IPS-NIHi11 (cell line): ENCODE results near the gene SLF1.

Experiments used
- DNase-seq: peaks from one replicate; pipeline ENCODE4 v3.0.0; 2012; ENCODE audit warnings: mixed read lengths, low spot score

Gene SLF1

DNA sequence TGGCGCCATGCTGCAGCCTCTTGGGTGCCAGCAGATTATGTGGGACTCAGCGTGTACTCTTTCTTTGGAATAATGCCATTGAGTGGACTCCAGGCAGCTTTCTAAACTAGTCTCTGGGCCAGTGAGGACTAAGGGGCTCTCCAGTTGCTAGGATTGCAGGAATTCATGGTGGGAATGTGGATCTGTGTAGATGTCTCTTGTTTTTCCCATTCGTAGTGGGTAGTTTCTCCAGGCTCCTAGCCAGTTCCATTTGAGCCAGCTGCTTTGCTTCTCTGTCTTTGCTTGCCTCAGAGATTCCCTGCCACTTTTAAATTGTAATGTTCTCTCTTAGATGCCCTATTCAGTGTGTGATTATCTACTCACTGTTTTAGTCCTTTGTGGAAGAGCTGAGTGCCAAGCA is 42.6 kb downstream of the SLF1 start:
- DNase-seq: no peak

GRCh38 chr5:94667937-94668336 is 49.5 kb downstream of the SLF1 start:
- no peak for DNase-seq

DNA sequence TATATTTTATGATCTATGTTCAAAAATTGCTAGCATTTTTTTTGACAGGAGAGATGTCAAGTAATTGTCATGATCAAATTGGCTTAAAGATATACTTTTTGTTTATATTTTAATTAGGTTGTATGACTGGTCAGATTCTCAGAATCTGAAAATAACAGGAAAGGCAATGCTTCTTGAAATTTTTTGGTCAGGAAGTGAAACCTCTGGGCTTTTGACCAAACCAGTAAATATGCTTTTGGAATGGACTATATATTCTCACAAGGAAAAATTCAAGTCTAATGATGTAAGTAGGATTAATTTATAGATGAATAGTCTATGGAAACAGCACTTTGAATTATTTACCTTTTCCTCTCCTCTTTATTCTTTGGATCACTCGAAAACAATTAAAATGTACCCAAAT is 52.3 kb downstream of the SLF1 start:
- DNase-seq: no peak

DNA sequence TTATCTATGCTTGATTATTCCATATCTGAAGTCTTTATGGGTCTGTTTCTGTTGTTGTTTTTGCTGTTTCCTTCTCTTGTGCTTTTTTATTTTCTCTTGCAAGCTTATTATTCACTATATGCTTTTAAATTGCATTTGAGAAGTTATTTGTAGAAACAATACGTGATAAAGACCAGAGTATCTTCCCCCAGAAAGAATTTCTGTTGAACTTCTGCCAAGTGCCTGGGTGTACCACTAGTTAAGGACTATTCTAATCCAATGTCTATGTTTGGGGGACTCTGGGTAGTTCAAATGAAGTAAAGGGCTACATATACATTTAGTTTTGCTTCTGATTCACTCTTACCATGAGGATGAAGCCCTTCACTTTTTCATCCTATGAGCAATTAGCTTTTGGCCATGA is 54.3 kb downstream of the SLF1 start:
- DNase-seq: no peak

DNA sequence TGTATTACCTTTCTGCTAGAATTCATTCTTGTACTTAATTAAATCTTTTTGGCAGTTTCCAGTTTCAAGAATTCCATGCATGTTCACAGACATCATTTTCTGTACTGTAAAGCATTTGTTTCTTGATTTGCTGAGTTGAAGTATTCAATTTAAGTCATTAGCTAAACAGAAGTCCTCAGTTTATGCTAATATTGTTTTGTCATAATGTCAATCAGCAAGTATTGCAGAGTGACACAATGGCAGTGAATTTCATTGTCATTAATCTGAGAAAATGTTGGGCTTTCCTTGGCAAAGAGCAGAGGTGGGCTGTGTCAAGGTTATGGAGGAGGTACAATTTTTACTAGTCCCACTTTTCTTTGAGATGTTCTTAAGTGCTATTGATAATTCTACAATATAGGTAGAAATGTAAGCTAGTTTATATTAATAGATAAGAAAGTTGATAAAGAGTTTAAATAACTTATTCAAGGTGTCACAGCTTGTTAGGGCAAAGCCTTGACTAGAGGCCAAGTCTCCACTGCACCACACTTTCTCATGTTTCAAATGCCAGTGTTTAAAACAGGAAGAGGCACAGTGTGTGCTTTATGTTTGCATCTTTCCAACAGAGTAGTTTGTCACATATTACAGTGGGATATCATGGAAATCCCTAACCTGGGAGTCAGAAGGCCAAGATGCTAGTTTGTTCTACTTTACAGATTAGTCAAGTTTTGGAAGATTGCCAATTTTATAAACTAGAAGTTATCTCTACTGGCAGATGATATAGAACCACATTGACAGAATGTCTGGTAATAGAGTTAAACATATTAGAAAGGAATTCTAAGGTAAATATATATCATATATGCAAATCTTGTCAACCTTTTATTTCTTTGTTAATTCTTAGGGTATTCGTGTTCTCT is 56.3 kb downstream of the SLF1 start:
- DNase-seq: no peak

- no peak for DNase-seq
Observed at GRCh38 chr5:94675965-94676618, 57.6 kb downstream of the SLF1 start.

GRCh38 chr5:94682814-94683520 is 64.5 kb downstream of the SLF1 start:
- DNase-seq: no peak

DNA sequence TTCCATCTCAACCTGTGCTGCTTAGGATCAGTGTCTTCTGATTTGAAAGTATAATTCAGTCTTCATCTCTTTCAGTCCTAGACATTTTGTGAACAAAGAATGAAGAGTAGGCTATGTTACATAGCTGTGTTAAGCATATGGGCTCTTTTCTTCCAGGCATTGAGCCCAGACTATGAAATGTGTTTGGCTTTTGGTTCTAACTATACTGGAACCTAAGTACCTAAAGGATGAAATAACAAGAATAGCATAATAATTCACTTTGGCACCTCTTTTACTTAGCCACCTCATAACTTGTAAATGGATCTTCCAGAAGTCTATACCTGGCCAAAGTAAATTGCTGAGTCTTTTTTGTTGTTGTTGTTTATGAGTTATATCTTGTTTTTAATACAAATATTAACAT is 71.4 kb downstream of the SLF1 start:
- no peak for DNase-seq

- DNase-seq: no peak
Observed at GRCh38 chr5:94690778-94691177, 72.3 kb downstream of the SLF1 start.

DNA sequence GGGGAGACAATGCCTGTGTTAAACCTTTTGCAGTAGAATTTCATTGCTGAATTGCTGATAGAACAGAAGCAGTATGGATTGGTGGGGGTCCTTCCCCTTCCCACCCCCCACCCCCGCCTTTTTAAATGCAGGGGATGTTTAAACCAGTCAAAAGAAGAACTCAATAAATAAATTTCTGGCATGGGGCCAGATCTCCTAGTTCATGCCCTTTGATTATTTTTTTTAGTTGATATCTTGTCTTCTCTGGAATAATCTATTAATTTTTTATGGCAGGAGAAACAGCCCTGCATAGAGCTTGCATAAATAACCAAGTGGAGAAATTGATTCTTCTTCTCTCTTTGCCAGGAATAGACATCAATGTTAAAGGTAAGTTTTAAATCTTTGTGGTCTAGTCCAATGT is 72.8 kb downstream of the SLF1 start:
- no peak for DNase-seq

DNA sequence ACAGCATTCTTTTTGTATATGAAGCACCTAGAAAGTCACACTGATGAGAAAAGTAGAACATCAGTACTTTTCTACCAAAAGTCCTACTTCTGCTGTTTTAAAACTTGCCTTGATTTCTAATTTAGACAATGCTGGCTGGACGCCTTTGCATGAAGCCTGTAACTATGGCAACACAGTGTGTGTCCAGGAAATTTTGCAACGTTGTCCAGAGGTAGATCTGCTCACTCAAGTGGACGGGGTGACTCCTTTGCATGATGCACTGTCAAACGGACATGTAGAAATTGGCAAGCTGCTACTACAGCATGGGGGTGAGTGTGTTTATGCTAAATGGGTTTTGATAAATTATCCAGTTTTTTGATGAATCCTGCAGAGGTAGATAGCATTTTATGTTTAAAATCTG is 73.5 kb downstream of the SLF1 start:
- DNase-seq: no peak

DNA sequence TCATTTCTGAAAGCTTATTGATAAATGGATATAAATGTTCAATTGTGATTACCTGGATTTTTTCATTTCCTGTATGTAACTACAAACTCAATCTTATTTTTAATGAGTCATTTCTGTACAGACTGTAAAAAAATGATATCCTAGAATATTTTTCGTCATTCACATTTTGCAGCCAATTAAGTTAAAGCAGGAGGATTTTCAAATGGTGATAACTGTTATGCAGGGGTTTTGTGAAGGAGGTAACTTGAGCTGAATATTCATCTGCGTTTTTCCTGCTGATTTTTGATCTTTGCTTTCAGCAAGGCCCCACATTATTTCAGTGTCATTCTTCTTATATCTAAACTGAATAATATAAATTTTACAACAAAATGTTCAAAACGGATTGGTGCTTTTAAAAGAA is 74.1 kb downstream of the SLF1 start:
- no peak for DNase-seq

GRCh38 chr5:94693043-94693822 is 74.8 kb downstream of the SLF1 start:
- no peak for DNase-seq

GRCh38 chr5:94693845-94694370 is 75.4 kb downstream of the SLF1 start:
- no peak for DNase-seq

DNA sequence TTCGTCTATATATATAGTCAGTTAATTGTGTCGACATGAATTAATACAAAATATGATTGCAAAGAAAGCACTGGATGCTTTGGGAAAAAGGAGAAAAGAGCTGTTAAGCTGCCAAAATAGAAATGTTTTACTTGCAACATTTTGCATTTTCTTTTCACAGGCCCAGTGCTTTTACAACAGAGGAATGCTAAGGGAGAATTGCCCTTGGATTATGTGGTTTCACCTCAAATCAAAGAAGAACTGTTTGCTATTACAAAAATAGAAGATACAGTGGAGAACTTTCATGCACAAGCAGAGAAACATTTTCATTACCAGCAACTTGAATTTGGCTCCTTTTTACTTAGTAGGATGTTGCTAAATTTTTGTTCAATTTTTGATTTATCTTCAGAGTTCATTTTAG is 76.2 kb downstream of the SLF1 start:
- no peak for DNase-seq

DNA sequence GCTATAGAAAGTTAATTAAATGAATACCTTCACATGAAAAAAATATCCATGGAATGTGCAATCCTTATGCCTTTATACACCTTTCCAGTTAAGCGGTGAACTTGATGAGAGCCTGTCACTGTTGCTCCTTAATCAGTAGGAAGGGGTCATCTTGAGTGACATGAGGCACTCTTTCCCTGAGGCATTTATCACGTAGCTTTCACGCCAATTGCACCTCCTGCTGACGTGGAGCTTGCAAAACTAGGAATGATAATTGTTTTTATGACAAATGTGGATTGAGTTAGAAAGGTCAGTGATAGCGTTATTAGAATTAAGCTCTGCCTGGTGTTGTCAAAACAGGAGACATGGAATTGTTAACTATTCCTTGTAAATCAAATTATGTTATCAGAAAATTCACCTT is 79.7 kb downstream of the SLF1 start:
- no peak for DNase-seq

DNA sequence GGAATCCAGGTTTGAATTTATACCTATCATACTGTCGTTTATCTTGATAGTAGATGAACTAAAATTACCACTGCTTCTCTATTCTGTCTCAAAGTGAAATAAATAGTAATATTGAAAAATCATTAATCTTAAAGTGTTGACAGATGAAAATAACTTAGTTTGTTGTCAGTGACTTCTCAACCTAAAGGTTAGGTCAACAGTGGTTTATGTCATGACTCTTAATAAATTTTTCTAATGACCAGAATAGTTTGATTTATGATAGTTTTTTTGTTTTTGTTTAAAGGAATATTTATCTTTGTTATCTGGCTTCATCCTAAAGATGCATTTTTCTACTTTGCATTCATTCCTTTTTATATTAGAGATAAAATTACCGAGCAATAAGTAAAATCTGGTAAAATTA is 81.1 kb downstream of the SLF1 start:
- DNase-seq: no peak

GRCh38 chr5:94700592-94700991 is 82.1 kb downstream of the SLF1 start:
- DNase-seq: no peak

DNA sequence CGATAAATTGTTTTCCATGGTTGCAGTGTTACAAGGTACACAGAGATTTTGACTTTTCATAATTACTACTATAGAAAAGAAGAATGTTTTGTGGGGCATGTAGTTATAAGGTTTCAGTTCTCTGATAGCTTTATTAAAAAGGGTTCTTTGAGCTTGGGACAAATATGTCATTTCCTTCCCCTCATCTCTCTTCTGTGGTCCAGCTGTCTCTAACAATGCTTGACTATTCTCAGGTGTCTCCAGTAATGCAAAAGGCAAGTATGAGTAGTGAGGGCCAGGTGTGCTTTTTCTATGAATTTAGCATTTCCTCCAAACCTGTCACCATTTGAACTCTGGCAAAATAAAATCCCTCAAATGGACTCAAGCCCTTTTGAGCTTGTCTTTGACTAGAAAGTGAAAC is 84.3 kb downstream of the SLF1 start:
- no peak for DNase-seq

DNA sequence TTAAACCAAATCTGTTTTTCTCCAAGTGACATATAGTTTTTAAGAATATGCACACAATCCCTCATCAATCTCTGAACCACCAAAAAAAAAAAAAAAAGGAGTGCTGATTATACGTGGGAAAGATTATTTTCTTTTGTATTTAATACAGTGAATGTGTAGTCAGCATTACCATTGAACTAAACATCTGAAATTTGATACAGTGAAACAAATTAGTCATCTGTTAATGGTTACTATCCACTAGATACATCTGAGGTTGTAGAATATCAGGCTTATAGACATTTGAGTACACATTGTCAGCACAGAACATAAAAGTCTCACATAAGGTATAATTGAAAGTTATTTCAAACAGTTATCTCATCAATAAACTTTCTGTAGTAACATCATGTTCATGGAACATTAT is 87.0 kb downstream of the SLF1 start:
- no peak for DNase-seq

- DNase-seq: peak; percentile 14
Observed at GRCh38 chr5:94707359-94707758, 88.9 kb downstream of the SLF1 start.

GRCh38 chr5:94709277-94709676 is 90.8 kb downstream of the SLF1 start:
- DNase-seq: no peak
